Activated naive CD4-positive, alpha-beta T cell treated with anti-CD3 and anti-CD28 coated beads, Interleukin-2, amount 50 U/mL, for 72 hours (primary cell): Measurements from ENCODE around the gene EVI2B. TPM values are rescaled to one million over a fixed set of nuclear protein-coding genes. Genes with fewer than 3 reads are reported as not detected.
A peak's percentile ranks its signal among the peaks of the same experiment; 100 is the strongest.
"Not testable (repeated sequence)": the region's sequence is repeated elsewhere in the genome, so short reads cannot be mapped to it uniquely, and the experiment has no call there.

Source experiments
- ATAC-seq, 2 donors: fragments of 150-1000 bp; cut with Tn5 transposase; 2 replicates each; pipeline ENCODE4 v1.10.0; 2021; ENCODE audit warnings: mild to moderate bottlenecking in 2 of 2, moderate library complexity in 2 of 2
- DNase-seq, 2 donors: peaks; one replicate each; pipeline ENCODE4 v3.0.0; 2021 to 2022; ENCODE audit warnings: low spot score in 2 of 2
- H3K27ac Mint-ChIP-seq, 2 donors: one replicate each; pipeline ENCODE4 v1.8.0; 2022; ENCODE audit warnings: mild to moderate bottlenecking in 2 of 2, mixed read lengths in 2 of 2
- H3K36me3 Mint-ChIP-seq, 2 donors: one replicate each; pipeline ENCODE4 v1.8.0; 2022; ENCODE audit warnings: mixed read lengths in 2 of 2
- H3K9me3 Mint-ChIP-seq, 2 donors: one replicate each; pipeline ENCODE4 v1.8.0; 2022; ENCODE audit warnings: mixed read lengths in 2 of 2
- total RNA-seq, 2 donors: library from RNA; stranded (reverse); gene quantifications; one replicate each; pipeline ENCODE4 v1.2.3, GENCODE V29; 2022

Gene EVI2B
- 10 to 100 TPM in 1 of 2 donors, 1 to 10 TPM in 1; 7.4 to 16.1 TPM for total RNA-seq

DNA sequence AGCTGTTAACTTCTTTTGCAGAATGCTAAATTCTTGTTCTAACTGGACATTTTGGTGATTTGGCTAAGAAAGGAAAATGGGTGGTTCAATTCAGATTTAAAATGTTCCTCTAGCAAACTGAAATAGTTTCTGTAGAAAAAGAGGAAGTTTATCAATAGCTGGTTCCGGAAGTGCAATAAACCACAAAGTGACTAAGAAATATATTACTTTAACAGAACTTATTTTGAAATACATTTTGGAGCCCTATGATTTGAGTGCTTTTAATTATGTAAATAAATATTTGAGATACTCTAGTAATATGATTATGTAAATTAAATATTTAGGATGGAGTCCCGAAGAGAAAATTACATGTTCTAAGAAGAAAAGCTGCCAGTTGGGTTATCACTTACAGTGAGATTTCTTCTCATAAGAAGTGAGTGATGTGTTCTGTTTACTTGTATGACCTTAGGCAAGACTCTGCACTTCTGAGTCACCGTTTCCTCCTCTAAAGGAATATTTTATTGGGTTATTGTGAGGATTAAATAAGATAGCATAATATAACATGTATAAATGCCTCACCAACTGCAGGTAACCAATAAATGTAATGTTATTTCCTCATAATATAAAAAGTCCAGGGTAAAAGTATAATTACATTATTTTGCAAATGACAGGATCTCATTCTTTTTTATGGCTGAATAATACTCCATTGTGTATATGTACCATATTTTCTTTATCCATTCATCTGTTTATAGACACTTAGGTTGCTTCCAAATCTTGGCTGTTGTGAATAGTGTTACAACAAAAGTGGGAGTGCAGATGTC, at the start of gene EVI2B:
Gene EVI2B (minus strand): TSS at position 73 of the 800 bp plus-strand sequence. CDS start 8,445 bp downstream, outside the sequence.
- DNase-seq (no peak), ATAC-seq (peak; percentile 43 to 53)
- H3K9me3 Mint-ChIP-seq, result no peaks in the 10 kb centered on the region
- peaks cover 12 to 14% of the 10 kb centered on the region in 2 donors for H3K36me3 Mint-ChIP-seq
- H3K27ac Mint-ChIP-seq, result peak within 1 kb of the TSS; percentile 90 to 95

- Mint-ChIP-seq H3K27ac (no peak overlapping the region), H3K36me3 (peaks cover 5 to 10% of the 10 kb centered on the region in 2 donors)
These were observed 44.1 kb upstream of the EVI2B start for GRCh38 chr17:31357839-31358394.

GRCh38 chr17:31357091-31357490, 43.2 kb upstream of the EVI2B start:
- H3K9me3 Mint-ChIP-seq, result no peaks in the 10 kb centered on the region
- ATAC-seq (no peak), DNase-seq (no peak)
- no peak overlapping the region for H3K27ac Mint-ChIP-seq
- peaks cover 5 to 6% of the 10 kb centered on the region in 2 donors for H3K36me3 Mint-ChIP-seq

More at GRCh38 chr17:31357839-31358394, 44.1 kb upstream of the EVI2B start:
- no peaks in the 10 kb centered on the region for H3K9me3 Mint-ChIP-seq
- DNase-seq (no peak), ATAC-seq (no peak)

DNA sequence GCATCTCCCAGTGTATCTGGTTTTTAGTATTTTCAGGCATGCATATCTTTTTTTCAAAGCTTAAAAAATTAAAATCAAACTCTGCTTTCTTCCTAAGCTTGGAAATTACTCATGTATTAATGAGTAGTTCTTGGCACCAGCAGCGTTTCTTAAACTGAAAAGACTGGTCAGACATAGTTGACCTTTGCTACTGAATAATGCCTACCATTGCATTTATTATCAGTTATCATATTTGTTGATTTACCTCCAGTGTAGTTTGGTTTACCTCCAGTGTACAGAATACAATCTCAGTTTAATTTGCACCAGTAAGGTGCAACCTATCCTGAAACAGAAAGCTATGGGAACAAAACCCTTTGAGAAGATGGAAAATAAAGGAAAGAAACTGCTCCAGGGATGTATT, 42.1 kb upstream of the EVI2B start:
- Mint-ChIP-seq H3K27ac (no peak overlapping the region), H3K9me3 (no peaks in the 10 kb centered on the region), H3K36me3 (peaks cover 0 to 6% of the 10 kb centered on the region in 2 donors)
- DNase-seq (no peak), ATAC-seq (no peak)

DNA sequence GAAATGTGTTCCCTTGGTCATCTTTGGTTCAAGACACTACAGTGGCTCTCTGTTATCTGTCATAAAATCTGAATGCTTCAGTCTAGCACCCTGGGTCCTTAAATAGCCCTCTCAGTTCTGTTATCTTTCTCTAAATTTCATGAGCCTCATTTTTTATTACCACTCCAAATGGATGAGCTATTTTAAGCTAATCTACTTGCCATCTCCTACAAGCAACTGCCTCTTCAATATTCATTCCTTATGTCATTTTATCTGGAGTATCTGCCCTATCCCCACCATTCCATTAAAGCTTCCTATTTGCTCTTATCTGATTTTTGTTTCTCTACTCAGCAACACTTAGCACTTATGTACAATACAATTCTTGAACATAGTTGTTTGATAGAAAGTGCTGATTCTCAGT, 35.6 kb upstream of the EVI2B start:
- ATAC-seq (no peak), DNase-seq (no peak)
- peak overlapping the region in 1 of 2 donors; percentile 28 for H3K27ac Mint-ChIP-seq
- peaks cover 0 to 11% of the 10 kb centered on the region in 2 donors for H3K36me3 Mint-ChIP-seq
- H3K9me3 Mint-ChIP-seq, result no peaks in the 10 kb centered on the region

GRCh38 chr17:31345191-31345747, 31.4 kb upstream of the EVI2B start:
- peak; percentile 26 to 57 for ATAC-seq
- not testable (repeated sequence) for H3K9me3 Mint-ChIP-seq, DNase-seq, H3K27ac Mint-ChIP-seq, H3K36me3 Mint-ChIP-seq

GRCh38 chr17:31339906-31340661, 26.2 kb upstream of the EVI2B start:
- Mint-ChIP-seq H3K36me3 (peaks cover 5% of the 10 kb centered on the region in 2 donors), H3K9me3 (no peaks in the 10 kb centered on the region), H3K27ac (no peak overlapping the region)
- no peak for DNase-seq
- no peak for ATAC-seq

GRCh38 chr17:31329221-31329620, 15.4 kb upstream of the EVI2B start:
- Mint-ChIP-seq H3K27ac (peak overlapping the region in 1 of 2 donors; percentile 36), H3K36me3 (no peaks in the 10 kb centered on the region), H3K9me3 (no peaks in the 10 kb centered on the region)
- no peak for DNase-seq
- no peak for ATAC-seq

DNA sequence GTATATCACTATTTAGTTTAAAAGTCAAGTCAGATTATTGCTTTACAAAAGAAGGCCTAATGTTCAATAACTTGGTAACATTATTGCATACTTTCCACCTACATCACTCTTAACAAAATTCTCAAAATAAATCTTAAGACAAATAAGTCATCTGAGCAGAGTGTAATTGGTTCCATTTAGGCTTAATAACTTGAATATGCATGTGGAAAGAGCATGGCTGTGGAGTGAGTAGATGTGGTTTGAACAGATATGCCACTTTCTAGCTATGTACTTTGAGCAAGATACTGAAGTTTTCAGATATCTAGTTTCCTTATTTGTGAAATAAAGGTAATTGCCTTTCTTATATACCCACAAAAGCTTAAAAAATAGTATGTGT, 14.3 kb upstream of the EVI2B start:
- ATAC-seq (peak in 1 of 2 donors; percentile 49), DNase-seq (no peak)
- Mint-ChIP-seq H3K9me3 (no peaks in the 10 kb centered on the region), H3K36me3 (no peaks in the 10 kb centered on the region), H3K27ac (no peak overlapping the region)

- no peaks in the 10 kb centered on the region for H3K36me3 Mint-ChIP-seq
- DNase-seq, result no peak
- no peak for ATAC-seq
- H3K9me3 Mint-ChIP-seq, result no peaks in the 10 kb centered on the region
- no peak overlapping the region for H3K27ac Mint-ChIP-seq
These were observed 13.8 kb upstream of the EVI2B start for GRCh38 chr17:31327534-31328159.

GRCh38 chr17:31323551-31323950, 9.7 kb upstream of the EVI2B start:
- Mint-ChIP-seq H3K9me3 (no peaks in the 10 kb centered on the region), H3K27ac (peak overlapping the region; percentile 1 to 13), H3K36me3 (peaks cover 0 to 4% of the 10 kb centered on the region in 2 donors)
- no peak for DNase-seq
- no peak for ATAC-seq

DNA sequence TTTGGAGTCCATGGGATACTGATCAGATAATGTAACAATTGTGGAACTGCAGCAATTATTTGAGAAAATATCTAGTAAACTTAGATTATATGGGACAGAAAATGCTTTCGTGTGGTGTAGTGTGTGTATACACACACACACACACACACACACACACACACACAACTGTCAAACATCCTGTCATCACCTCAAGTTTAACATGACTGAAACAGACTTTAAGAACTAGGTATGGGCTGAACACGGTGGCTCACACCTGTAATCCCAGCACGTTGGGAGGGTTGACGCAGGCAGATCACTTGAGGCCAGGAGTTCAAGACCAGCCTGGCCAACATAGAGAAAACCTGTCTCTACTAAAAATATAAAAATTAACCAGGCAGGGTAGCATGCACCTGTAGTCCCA, 8.1 kb upstream of the EVI2B start:
- ATAC-seq (peak in 1 of 2 donors; percentile 12), DNase-seq (no peak)
- Mint-ChIP-seq H3K27ac (peak overlapping the region; percentile 94 to 97), H3K36me3 (peaks cover 8 to 12% of the 10 kb centered on the region in 2 donors), H3K9me3 (no peaks in the 10 kb centered on the region)

- peaks cover 8 to 12% of the 10 kb centered on the region in 2 donors for H3K36me3 Mint-ChIP-seq
- H3K9me3 Mint-ChIP-seq, result no peaks in the 10 kb centered on the region
These were observed 7.6 kb upstream of the EVI2B start, which contains the start of gene EVI2A for GRCh38 chr17:31321481-31321880. EVI2A (minus strand) TSS chr17:31321622; CDS start chr17:31319013, 2,609 bp downstream.

GRCh38 chr17:31320791-31321190, 6.9 kb upstream of the EVI2B start:
- Mint-ChIP-seq H3K27ac (peak overlapping the region; percentile 94 to 97), H3K36me3 (peaks cover 8 to 12% of the 10 kb centered on the region in 2 donors), H3K9me3 (no peaks in the 10 kb centered on the region)
- no peak for DNase-seq
- ATAC-seq, result no peak

More at GRCh38 chr17:31321481-31321880, 7.6 kb upstream of the EVI2B start, which contains the start of gene EVI2A:
- peak; percentile 88 for ATAC-seq
- DNase-seq, result peak; percentile 62 to 74
- H3K27ac Mint-ChIP-seq, result peak within 1 kb of the TSS; percentile 94 to 97

- Mint-ChIP-seq H3K36me3 (peaks cover 8 to 12% of the 10 kb centered on the region in 2 donors), H3K27ac (peak overlapping the region; percentile 90 to 94), H3K9me3 (no peaks in the 10 kb centered on the region)
- DNase-seq, result no peak
- no peak for ATAC-seq
These were observed 6.4 kb upstream of the EVI2B start for GRCh38 chr17:31320241-31320640.
